Measurements from ENCODE around the gene CTXN1.
A peak's percentile ranks its signal among the peaks of the same experiment; 100 is the strongest.

The CTXN1 gene

DNA sequence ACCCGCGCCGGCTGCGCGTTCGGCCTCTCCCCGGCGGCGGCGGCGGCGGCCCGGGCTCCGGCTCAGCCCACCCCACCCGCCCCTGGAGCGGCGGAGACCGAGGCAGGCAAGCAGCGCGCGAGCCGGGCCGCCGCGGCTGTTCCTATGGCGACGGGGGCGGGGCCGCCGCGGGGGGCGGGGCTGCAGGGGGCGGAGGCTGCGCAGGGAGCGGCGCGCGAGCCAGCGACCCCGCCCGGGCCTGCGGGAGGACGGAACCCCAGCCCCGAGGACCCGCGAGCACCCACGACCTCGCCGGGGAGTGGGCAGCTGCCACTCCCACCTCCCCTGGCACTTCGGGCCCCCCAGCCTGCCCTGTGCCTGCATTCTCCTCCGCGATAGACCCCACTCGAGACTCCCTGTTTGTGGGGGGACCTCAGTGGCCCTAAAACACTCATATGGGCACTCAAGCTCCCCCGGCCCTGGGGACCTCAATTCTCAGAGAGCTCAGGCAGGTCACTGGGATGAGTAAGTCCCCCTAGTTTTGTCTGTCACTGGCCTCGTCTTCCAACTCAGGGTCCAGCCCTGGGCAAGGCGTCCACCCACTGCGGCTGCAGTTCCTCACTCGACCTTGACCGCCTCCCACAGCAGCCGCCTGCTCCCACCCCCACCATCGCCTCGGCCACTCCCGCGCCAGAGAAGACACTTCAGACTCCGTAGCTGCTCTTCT is at the start of gene CTXN1:
Gene CTXN1, minus strand, starts transcription at position 115 of the 706 bp plus-strand sequence. CDS start 597 bp downstream, outside the sequence.
- peak within 1 kb of the TSS; percentile 60 for H3K4me3 ChIP-seq (ENCODE audit: low read depth, low read length)
- TF ChIP-seq, protein P1, sequence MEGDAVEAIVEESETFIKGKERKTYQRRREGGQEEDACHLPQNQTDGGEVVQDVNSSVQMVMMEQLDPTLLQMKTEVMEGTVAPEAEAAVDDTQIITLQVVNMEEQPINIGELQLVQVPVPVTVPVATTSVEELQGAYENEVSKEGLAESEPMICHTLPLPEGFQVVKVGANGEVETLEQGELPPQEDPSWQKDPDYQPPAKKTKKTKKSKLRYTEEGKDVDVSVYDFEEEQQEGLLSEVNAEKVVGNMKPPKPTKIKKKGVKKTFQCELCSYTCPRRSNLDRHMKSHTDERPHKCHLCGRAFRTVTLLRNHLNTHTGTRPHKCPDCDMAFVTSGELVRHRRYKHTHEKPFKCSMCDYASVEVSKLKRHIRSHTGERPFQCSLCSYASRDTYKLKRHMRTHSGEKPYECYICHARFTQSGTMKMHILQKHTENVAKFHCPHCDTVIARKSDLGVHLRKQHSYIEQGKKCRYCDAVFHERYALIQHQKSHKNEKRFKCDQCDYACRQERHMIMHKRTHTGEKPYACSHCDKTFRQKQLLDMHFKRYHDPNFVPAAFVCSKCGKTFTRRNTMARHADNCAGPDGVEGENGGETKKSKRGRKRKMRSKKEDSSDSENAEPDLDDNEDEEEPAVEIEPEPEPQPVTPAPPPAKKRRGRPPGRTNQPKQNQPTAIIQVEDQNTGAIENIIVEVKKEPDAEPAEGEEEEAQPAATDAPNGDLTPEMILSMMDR (conservative IDR thresholded peaks at IDR 0.05; ENCODE audit: low read depth, low read length) = no peak
- DNase-seq (ENCODE audit: low read depth) = peak; percentile 51

DNA sequence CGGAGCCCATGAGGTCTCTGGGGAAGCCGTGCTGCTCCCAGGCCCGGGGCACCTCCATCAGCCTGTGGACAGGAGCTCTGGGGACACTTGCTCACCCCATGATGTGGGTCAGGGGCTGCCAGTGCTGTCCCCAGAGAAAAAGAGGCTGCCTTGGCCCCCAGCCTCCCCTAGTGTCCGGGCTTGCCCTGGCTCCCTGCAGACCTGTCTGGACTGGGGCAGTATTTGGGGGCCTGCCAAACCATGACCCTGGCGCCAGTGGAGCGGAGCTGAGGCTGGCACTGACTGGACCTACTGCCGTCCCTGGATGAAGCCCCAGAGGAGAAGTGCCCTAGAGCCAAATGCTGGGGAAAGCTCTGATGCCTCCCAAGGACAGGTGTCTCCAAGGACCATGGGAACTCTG is 49.1 kb upstream of the CTXN1 start:
- TF ChIP-seq, protein P1 (conservative IDR thresholded peaks at IDR 0.05; ENCODE audit: low read depth, low read length) = no peak
- no peak overlapping the region for H3K4me3 ChIP-seq (ENCODE audit: low read depth, low read length)
- no peak for DNase-seq (ENCODE audit: low read depth)

DNA sequence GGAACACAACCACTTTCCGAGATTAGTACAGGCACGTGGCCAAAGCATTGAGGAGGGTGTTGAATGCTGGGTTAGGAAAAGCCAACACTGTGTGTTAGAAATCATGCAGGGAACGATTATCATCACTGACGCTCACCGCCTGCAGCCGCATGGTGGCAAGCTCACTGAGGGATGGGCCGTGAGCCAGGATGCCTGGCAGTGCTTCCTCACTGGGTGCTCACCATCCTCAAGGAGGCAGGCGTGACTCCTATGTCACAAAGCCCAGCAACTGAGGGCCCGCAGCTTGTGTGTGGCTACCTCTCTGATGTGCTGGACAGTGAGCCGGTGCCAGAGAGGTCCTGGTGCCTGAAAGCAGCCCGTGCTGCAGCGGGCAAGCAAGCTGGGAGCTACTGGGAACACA is 47.9 kb upstream of the CTXN1 start:
- H3K4me3 ChIP-seq (ENCODE audit: low read depth, low read length) = no peak overlapping the region
- DNase-seq (ENCODE audit: low read depth) = no peak
- TF ChIP-seq, protein P1 (conservative IDR thresholded peaks at IDR 0.05; ENCODE audit: low read depth, low read length) = no peak

DNA sequence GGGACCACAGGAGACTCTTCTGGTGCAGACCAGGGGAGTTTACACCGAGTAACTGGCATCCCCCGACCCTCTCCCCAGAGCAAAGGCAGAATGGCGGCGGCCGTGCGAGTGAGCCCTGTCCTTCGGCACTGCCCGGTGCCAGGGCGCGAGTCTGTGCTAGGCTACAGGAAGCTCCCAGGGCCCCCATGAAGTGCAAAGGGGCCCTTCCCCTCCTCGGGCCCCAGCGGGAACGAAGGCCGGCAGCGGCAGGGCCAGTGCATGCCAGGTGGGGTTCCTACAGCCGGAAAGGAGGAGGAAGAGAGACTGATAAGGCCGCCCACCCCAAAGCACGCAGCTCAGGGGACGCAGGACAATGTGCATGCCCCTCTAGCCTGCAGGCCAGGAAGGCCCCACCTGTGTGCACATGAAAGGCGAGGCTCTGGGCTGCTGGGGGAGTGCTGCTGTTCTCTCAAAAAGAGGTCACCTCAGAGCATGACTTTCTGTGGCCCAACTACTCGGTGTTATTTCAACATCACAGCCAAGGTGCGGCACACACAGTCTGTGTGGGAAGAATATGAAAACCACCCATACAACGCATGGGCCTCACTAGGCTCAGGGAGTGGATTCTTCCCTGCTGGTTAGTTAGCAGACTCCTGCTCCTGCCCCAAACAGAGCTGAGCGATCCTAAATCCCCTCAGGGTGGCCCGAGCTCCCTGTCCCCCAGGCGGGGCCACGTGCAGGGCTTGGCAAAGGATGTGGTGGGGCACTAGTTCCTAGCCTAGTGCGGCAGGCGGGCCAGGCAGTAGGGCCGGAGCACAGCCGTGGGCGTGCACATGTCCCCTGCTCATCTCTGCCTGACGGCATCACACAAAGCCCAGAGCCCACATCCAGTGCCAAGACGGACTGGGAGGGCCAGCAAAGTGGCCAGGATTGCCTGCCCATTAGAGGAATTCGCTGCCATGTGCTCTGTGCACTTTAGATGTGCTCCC is 45.9 kb upstream of the CTXN1 start:
- DNase-seq (ENCODE audit: low read depth) = no peak
- no peak overlapping the region for H3K4me3 ChIP-seq (ENCODE audit: low read depth, low read length)
- TF ChIP-seq, protein P1 (conservative IDR thresholded peaks at IDR 0.05; ENCODE audit: low read depth, low read length) = no peak

DNA sequence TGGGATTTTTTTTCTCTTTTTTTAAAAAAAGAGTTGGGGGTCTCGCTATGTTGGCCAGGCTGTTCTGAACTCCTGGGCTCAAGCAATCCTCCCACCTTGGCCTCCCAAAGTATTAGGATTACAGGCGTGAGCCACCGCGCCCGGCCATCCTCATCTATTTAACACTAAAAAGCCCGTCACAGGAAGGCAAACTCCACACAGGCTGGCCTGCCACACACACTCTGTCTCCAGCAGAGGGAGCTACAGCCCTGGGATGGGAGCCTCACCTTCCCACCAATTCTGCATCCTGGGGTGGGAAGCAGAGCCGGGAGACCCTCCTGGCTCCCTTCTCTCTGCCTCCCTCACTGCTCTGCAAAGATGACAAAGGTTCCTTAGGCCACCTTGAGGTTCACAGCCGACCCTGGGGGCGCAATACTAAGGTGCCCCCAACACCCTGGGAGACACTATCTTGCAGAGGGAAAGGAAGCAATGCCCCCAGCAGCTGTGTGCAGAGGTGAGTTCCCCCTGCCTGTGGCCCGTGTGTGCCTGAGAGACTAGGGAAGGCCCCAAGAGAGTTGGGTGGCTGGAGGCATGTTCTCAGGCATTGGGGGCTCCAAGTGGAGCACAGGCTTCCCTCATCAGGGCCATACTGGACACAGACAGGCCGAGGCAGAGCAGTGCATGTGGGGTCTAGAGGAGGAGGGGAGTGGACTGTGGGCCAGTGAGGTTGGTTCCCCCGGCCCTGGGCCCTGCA is 44.9 kb upstream of the CTXN1 start:
- peak; percentile 58 for DNase-seq (ENCODE audit: low read depth)
- TF ChIP-seq, protein P1 (conservative IDR thresholded peaks at IDR 0.05; ENCODE audit: low read depth, low read length) = peak; percentile 89

DNA sequence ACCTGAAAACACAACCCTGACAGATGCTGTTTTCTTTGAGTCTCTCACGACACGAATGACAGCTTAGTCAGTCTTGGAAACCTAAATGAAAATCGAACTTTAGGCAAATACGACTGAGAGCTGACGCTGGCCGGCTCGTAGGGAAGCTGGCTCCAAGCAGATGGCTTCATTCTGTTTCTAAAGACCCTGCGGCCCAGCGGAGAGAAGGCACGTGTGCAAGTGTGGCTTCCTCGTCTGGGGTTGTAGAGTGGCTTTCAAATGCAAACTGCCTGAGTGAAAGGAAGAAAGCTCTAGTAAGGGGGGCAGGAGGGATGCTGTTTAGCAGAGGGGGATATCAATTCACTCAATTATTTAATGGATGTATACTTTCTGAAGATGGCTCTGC is 43.6 kb upstream of the CTXN1 start:
- TF ChIP-seq, protein P1 (conservative IDR thresholded peaks at IDR 0.05; ENCODE audit: low read depth, low read length) = no peak
- H3K4me3 ChIP-seq (ENCODE audit: low read depth, low read length) = no peak overlapping the region
- DNase-seq (ENCODE audit: low read depth) = no peak

More for the DNA sequence above, 44.9 kb upstream of the CTXN1 start:
- H3K4me3 ChIP-seq (ENCODE audit: low read depth, low read length) = no peak overlapping the region
